ENCODE data around the gene SPAG16.

DNA sequence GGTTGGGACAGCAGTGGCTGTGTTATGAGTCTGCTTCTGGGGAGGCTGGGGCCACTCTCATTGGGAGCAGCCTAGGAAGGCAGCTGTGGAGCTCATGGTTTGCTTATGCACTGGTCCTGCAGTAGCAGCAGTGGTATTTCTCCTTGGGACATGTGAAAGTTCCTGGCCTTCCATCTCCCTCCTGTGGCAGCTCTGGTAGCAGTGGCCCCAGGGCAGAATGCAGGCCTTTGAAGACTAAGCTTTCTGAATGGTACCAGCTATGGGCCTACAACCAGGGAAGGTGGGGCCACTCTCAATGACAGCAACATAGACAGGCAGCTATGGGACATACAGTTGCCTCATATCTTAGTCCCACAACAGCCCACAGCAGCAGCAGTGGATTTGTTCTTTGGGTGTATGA, 1009.3 kb downstream of the SPAG16 start:
- TF ChIP-seq, protein P1, sequence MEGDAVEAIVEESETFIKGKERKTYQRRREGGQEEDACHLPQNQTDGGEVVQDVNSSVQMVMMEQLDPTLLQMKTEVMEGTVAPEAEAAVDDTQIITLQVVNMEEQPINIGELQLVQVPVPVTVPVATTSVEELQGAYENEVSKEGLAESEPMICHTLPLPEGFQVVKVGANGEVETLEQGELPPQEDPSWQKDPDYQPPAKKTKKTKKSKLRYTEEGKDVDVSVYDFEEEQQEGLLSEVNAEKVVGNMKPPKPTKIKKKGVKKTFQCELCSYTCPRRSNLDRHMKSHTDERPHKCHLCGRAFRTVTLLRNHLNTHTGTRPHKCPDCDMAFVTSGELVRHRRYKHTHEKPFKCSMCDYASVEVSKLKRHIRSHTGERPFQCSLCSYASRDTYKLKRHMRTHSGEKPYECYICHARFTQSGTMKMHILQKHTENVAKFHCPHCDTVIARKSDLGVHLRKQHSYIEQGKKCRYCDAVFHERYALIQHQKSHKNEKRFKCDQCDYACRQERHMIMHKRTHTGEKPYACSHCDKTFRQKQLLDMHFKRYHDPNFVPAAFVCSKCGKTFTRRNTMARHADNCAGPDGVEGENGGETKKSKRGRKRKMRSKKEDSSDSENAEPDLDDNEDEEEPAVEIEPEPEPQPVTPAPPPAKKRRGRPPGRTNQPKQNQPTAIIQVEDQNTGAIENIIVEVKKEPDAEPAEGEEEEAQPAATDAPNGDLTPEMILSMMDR (conservative IDR thresholded peaks at IDR 0.05; ENCODE audit: low read depth, low read length), result no peak
- TF ChIP-seq EZH2 (IDR thresholded peaks at IDR 0.05; ENCODE audit: low read length, unreplicated experiment) (no peak), EZH2phosphoT487 (IDR thresholded peaks at IDR 0.05; ENCODE audit: borderline replicate concordance, low read length) (no peak)
